Measurements from ENCODE around the gene FUT1.

DNA sequence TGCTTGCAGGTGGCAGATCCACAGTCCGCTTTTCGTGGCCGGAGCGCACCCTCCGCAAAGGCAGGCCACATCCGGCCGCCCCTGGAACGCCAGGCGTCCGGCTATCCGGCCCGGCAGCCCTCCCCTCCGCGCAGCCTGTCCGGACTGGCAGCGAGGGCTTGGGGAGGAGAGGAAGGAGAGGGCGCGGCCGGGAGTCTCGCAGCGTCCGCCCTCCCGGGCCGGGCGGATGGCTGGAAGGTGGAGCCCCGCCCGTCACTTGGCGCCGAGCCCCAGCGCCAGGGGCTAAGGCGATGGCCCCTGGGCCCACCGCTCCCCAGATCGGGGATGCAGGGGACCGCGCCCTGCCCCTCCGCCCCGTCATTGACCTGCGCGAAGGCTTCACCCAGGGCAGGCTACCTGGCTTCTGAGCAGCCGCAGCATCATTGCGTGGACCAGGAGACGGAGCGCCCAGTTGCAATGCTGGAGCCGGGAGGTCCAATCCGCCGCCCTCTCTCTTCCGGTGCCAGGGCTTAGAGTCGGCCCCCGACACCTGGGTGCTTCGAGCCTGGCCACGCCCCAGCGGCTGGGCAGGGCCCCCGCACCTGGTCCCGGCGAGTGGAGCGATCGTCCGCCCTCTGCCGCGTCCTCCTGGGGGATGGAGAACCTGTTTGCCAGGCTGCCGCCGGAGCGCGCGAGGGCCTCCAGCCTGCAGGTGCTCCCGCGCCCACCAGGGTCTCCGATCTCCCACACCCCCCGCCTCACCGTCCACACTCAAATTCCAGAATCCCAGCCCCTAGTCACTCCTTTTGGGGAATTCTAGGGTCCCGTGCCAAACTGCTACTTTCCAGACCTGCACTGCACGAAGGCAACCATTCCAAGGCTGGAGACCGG is at the start of gene FUT1:
- TF ChIP-seq, protein P1, sequence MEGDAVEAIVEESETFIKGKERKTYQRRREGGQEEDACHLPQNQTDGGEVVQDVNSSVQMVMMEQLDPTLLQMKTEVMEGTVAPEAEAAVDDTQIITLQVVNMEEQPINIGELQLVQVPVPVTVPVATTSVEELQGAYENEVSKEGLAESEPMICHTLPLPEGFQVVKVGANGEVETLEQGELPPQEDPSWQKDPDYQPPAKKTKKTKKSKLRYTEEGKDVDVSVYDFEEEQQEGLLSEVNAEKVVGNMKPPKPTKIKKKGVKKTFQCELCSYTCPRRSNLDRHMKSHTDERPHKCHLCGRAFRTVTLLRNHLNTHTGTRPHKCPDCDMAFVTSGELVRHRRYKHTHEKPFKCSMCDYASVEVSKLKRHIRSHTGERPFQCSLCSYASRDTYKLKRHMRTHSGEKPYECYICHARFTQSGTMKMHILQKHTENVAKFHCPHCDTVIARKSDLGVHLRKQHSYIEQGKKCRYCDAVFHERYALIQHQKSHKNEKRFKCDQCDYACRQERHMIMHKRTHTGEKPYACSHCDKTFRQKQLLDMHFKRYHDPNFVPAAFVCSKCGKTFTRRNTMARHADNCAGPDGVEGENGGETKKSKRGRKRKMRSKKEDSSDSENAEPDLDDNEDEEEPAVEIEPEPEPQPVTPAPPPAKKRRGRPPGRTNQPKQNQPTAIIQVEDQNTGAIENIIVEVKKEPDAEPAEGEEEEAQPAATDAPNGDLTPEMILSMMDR (IDR thresholded peaks at IDR 0.05; ENCODE audit: low read depth, low read length), result no peak
- TF ChIP-seq EZH2phosphoT487 (IDR thresholded peaks at IDR 0.05; ENCODE audit: low read depth), result no peak

Measured in OCI-LY3 (cell line).